A375 (cell line): ENCODE data around the gene GNG2. TPM values are rescaled to one million over a fixed set of nuclear protein-coding genes. Genes with fewer than 3 reads are reported as not detected.

Experiments used
- total RNA-seq: library from RNA; depleted of rRNA; stranded (reverse); fragments of >200 nt; shearing (Covaris generic); gene quantifications from 2 replicates; pipeline ENCODE4 v1.2.3, GENCODE V29; 2014; rRNA removed

The GNG2 gene
- total RNA-seq: 18.6 and 19.0 TPM in 2 replicates

GRCh38 chr14:51860164-51860824 lies at the start of gene GNG2:
Gene GNG2 (plus strand): TSS chr14:51860612. CDS start chr14:51950679, 90,067 bp downstream.

GRCh38 chr14:51989293-51990234 lies 129.2 kb downstream of the GNG2 start, which contains the start of gene RTRAF:
Gene RTRAF (plus strand): TSS chr14:51989546. CDS start chr14:51989640, 94 bp downstream.

Other genes starting within 250 kb of the GNG2 start
- 61.6 and 67.1 TPM in 2 replicates for gene FRMD6, start 208.7 kb upstream of the GNG2 start, total RNA-seq
- 106 and 117 TPM in 2 replicates for gene RTRAF, start 128.9 kb downstream of the GNG2 start, total RNA-seq
- 0.53 and 1.1 TPM in 2 replicates for gene NID2, start 208.4 kb downstream of the GNG2 start, total RNA-seq